Activated CD4-positive, alpha-beta T cell treated with anti-CD3 and anti-CD28 coated beads for 1 hour (primary cell): ENCODE data around the gene AUTS2.

Source experiments
- DNase-seq: peaks from one replicate; pipeline ENCODE4 v3.0.0-alpha.2; 2020

Gene AUTS2

DNA sequence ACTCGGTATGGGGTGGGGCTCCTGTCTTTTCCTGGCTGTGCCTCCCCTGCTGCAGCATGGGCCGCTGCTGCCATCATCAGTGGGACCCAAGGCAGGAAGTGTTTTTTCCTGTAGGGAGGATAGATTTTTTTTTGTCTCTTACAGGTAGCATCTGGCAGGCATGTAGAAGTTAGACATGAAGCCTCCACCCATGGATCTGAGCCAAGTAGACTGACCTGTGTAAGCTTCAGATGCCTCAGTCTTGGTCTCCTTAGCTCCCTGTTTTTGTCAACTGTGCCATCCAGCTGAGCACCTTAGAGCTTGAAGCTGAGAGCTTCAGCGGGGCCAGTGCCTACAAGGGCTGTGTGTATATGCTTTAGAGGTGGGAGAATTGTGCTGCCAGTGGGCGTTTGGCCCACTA lies 93.5 kb downstream of the AUTS2 start:
- no peak for DNase-seq

- no peak for DNase-seq
Observed at GRCh38 chr7:69692611-69693010, 94.3 kb downstream of the AUTS2 start.

DNA sequence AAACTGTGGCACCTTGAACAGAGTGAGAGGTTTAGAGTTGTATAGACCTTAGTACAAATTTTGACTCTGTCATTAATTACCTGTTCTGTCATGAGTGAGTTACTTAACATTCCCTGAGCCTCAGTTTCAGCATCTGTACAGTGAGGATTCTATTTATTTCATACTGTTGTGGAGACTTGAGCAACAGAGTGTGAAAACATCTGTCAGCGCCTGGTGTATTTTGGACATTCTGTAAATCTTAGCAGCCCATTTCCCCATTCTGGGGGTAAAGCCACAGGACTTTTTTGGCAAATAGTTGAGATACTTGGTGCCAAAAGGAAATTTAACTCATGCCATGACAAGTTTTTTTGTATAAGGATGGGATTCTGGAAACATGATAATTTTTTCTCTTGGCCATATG lies 94.8 kb downstream of the AUTS2 start:
- DNase-seq: no peak

GRCh38 chr7:69696054-69696591 lies 97.8 kb downstream of the AUTS2 start:
- DNase-seq: no peak

- DNase-seq: no peak
Observed at GRCh38 chr7:69696686-69697685, 98.7 kb downstream of the AUTS2 start.

DNA sequence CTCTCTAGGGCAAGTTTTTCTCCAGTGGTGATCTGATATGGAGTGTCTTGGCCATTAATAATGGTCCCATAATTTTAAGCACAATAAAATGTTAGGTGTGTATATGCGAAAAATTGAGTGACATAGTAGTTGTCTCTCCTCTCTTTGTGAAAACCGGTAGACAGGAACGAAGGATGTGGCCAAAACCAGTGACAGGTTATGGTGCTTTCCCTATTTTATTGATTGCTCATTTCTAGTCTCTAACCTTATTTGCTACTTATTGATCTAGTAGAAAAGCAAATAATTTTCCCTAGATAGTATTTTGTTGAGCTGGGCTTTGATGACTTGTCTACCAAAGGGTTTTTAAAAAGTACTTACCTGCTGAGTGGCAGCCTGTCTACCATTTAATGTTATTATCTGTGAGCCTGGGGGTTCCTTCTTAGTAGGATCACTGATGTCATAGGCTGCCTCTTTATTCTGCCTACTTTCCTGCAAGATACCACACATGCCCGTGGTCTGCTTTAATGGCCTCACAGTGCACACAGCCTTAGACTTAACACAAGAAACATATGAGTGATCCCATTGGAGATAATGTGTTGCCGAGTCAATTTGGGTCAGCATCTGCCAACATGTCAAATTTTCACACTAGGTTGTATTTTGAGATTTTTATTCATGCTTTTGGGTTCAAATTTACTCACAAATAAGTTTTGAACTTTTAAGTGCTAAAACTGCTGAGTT lies 100.0 kb downstream of the AUTS2 start:
- DNase-seq: no peak

DNA sequence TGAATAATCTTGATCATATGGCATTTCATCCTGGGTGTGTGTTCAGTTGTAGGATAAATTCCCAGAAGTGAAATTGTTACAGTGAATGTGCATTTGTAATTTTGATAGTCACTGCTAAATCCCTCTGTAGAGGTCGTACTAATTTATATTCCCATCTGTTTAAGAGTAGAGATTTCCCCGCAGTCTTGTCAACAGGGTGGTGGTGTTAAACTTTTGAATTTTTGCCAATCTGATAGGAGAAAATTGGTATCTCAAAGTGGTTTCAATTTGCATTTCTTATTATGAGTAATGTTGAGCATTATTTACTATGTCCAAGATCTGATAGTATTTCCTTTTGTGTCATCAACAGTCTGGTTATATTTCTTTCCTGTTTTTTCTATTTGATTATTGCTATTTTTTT lies 101.7 kb downstream of the AUTS2 start:
- DNase-seq: no peak

DNA sequence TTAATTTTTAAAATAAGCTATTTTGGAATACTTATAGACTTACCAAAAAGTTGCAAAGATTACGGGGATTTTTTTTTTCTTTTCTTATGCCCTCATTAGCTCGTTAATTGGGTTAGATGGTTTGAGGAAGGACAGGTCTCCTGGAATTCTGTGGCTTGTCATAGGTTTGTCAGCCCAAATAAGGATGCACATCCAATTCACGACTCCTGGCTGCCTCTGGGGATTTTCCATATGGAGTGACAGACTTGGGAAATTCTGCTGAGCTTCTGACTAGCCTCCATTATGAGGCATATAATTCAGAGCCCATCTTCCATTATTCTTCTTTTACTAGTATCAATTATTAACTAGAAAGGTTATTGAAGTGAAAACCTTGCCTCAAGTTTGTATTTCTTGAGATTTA lies 102.1 kb downstream of the AUTS2 start:
- DNase-seq: no peak

GRCh38 chr7:69701288-69701687 lies 103.0 kb downstream of the AUTS2 start:
- DNase-seq: no peak

- no peak for DNase-seq
Observed at GRCh38 chr7:69702357-69702756, 104.1 kb downstream of the AUTS2 start.

GRCh38 chr7:69703099-69703498 lies 104.8 kb downstream of the AUTS2 start:
- no peak for DNase-seq

GRCh38 chr7:69706070-69706469 lies 107.8 kb downstream of the AUTS2 start:
- DNase-seq: no peak

GRCh38 chr7:69708857-69709256 lies 110.6 kb downstream of the AUTS2 start:
- DNase-seq: no peak

GRCh38 chr7:69710768-69711438 lies 112.6 kb downstream of the AUTS2 start:
- DNase-seq: no peak

GRCh38 chr7:69714886-69715576 lies 116.8 kb downstream of the AUTS2 start:
- DNase-seq: no peak

GRCh38 chr7:69717221-69717620 lies 118.9 kb downstream of the AUTS2 start:
- DNase-seq: no peak

DNA sequence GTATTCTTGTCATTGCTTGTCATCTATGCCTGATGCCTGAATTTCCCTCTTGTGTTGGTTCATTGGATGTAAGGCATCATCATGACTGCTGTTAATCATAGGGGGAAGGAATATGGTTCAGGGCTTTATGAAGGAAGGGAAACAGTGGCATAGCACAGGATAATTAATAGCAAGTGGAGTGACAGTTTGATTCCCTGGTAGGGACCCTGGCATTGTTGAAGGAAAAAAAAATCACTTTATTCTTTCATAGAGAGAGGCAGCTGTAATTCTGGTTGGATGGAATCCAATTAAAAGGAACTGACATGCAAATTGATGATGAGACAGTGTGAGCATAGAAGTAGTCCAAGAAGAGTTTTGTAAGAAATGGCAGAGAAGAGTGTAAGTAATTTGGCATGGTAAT lies 121.4 kb downstream of the AUTS2 start:
- DNase-seq: no peak

DNA sequence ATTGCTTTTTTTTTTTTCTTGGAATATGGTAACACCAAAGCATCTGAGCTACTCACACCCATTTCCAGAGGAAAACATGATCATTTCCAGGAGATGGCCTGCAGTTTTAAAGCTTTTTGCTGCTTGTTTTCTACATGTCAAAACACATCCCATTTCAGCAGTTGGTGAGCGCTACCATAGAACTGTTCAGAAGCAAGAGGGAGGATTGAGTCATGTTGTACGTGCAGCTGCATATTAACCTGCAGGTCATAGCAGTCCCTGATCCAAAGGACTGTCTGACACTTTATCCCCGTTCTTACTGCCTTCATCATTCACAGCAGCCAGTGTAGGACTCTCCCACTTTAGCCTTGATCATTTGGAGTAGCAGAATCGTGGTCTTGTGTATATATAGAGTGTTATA lies 124.6 kb downstream of the AUTS2 start:
- DNase-seq: no peak

- no peak for DNase-seq
Observed at GRCh38 chr7:69723663-69724062, 125.4 kb downstream of the AUTS2 start.

GRCh38 chr7:69728304-69728703 lies 130.0 kb downstream of the AUTS2 start:
- no peak for DNase-seq

GRCh38 chr7:69732203-69732602 lies 133.9 kb downstream of the AUTS2 start:
- no peak for DNase-seq

DNA sequence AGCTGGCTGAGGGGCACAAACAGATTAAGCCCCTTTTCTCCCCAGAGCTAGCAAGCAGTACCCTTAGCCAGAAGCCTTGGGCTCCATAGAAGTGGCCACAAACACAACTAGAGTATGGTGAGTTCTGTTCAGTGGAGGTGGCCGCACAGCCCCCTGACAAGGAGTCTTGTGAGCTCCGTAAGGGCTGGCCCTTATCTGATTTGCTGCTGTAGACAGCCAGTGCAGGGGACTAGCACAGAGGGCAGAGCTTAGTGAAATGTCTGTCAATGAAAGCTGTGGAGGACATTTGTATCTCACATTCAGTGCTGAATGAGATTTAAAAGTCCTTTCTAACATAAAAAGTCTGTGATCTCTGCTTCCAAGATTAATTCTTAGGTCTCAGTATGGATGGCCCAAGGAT lies 137.3 kb downstream of the AUTS2 start:
- no peak for DNase-seq
